ENCODE results near the gene SERTAD4. TPM values are rescaled to one million over a fixed set of nuclear protein-coding genes. Genes with fewer than 3 reads are reported as not detected.
"Not testable (repeated sequence)": the region's sequence is repeated elsewhere in the genome, so short reads cannot be mapped to it uniquely, and the experiment has no call there.

SERTAD4 gene
- total and polyA plus RNA-seq, 4 donors: 1.9 to 7.8 (median 2.7) TPM

DNA sequence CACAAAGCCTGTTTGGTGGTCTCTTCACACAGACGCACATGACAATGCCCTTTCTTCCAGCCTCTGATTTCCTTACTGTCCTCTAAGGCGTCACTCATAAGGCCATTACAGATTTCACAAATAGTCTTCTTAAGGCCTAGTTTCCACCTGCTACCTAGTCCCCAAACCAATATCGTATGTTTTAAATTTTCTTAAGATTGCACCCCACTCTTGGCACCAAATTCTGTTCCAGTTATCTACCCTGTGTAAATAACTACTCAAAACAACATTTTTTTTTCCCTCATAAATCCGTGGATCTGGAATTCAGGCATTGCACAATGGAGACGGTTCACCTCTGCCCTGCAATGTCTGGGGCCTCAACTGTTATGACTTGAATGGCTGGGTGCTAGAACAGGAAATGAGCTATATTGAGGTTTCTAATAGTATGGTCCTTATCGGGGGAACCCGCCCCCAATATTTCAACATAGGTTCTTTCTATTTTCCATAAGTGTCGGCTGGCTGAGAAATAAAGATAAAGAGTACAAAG lies 36.9 kb upstream of the SERTAD4 start:
- no peaks in the 10 kb centered on the region for H3K36me3 ChIP-seq (ENCODE audit: control insufficient read depth in 4 of 4, insufficient read depth in 4 of 4, low read length in 4 of 4)
- H3K27ac ChIP-seq (ENCODE audit: low read depth in 1 of 2, low read length in 1 of 2): no peak overlapping the region
- no peak for ATAC-seq (ENCODE audit: insufficient read depth, low FRiP score)
- 89 to 91% methylated on average over 8 of the region's 8 CpGs for WGBS, 2 donors
- no peak overlapping the region for H3K9ac ChIP-seq (ENCODE audit: insufficient read depth in 1 of 2, low read length in 2 of 2)
- no peak for DNase-seq
- no peak for TF ChIP-seq CTCF (IDR thresholded peaks at IDR 0.05; ENCODE audit: control extremely low read depth, extremely low read depth)
- no peaks in the 10 kb centered on the region for H3K27me3 ChIP-seq (ENCODE audit: control insufficient read depth in 3 of 3, insufficient read depth in 3 of 3, low read length in 2 of 3)
- no peak overlapping the region for H3K4me3 ChIP-seq
- H3K4me1 ChIP-seq (ENCODE audit: control insufficient read depth in 5 of 5, insufficient read depth in 5 of 5, low read length in 5 of 5): no peaks in the 10 kb centered on the region
- peaks cover 0 to 4% (median 1%) of the 10 kb centered on the region in 4 donors for H3K9me3 ChIP-seq (ENCODE audit: control insufficient read depth in 4 of 4, insufficient read depth in 3 of 4, low read length in 3 of 4)

DNA sequence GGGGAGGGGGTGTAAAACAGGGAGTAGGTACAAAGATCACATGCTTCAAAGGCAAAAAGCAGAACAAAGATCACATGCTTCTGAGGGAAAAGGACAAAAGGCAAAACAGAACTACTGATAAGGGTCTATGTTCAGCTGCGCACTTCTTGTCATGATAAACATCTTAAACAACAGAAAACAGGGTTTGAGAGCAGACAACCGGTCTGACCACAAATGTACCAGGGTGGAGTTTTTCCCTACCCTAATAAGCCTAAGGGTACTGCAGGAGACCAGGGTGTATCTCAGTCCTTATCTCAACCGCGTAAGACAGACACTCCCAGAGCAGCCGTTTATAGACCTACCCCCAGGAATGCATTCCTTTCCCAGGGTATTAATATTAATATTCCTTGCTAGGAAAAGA lies 36.3 kb upstream of the SERTAD4 start:
- not testable (repeated sequence) for H3K27me3 ChIP-seq (ENCODE audit: control insufficient read depth in 3 of 3, insufficient read depth in 3 of 3, low read length in 2 of 3); H3K4me3 ChIP-seq; ATAC-seq (ENCODE audit: insufficient read depth, low FRiP score); H3K36me3 ChIP-seq (ENCODE audit: control insufficient read depth in 4 of 4, insufficient read depth in 4 of 4, low read length in 4 of 4); H3K9ac ChIP-seq (ENCODE audit: insufficient read depth in 1 of 2, low read length in 2 of 2); DNase-seq; H3K4me1 ChIP-seq (ENCODE audit: control insufficient read depth in 5 of 5, insufficient read depth in 5 of 5, low read length in 5 of 5); H3K9me3 ChIP-seq (ENCODE audit: control insufficient read depth in 4 of 4, insufficient read depth in 3 of 4, low read length in 3 of 4); H3K27ac ChIP-seq (ENCODE audit: low read depth in 1 of 2, low read length in 1 of 2)
- WGBS, 2 donors: 89 to 90% methylated on average over 5 of the region's 5 CpGs

DNA sequence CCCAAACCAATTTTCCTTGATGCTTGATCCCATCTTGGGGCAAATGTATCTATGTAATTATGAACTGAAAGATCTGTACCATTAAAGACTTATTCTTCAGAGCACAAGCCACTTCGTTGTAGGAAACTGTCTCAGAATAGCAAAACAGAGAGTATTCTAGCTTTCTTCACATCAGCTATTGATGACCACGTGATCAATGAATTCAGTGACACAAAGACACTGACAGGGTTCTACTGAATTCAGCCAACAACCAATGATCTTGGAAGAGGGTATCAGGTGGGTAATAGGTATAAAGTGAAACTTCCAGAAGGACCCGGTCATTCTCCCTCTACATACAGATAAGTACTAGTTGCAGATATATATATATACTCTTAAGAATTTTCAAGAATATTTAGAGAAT lies 33.8 kb upstream of the SERTAD4 start:
- H3K4me3 ChIP-seq: no peak overlapping the region
- H3K27ac ChIP-seq (ENCODE audit: low read depth in 1 of 2, low read length in 1 of 2): no peak overlapping the region
- ATAC-seq (ENCODE audit: insufficient read depth, low FRiP score): no peak
- no peaks in the 10 kb centered on the region for H3K4me1 ChIP-seq (ENCODE audit: control insufficient read depth in 5 of 5, insufficient read depth in 5 of 5, low read length in 5 of 5)
- H3K36me3 ChIP-seq (ENCODE audit: control insufficient read depth in 4 of 4, insufficient read depth in 4 of 4, low read length in 4 of 4): no peaks in the 10 kb centered on the region
- 76 to 81% methylated on average over 3 of the region's 3 CpGs for WGBS, 2 donors
- peaks cover 0 to 4% (median 1%) of the 10 kb centered on the region in 4 donors for H3K9me3 ChIP-seq (ENCODE audit: control insufficient read depth in 4 of 4, insufficient read depth in 3 of 4, low read length in 3 of 4)
- no peak for TF ChIP-seq CTCF (IDR thresholded peaks at IDR 0.05; ENCODE audit: control extremely low read depth, extremely low read depth)
- no peak for DNase-seq
- H3K27me3 ChIP-seq (ENCODE audit: control insufficient read depth in 3 of 3, insufficient read depth in 3 of 3, low read length in 2 of 3): no peaks in the 10 kb centered on the region
- no peak overlapping the region for H3K9ac ChIP-seq (ENCODE audit: insufficient read depth in 1 of 2, low read length in 2 of 2)

- Histone ChIP-seq H3K36me3 (ENCODE audit: control insufficient read depth in 4 of 4, insufficient read depth in 4 of 4, low read length in 4 of 4) (no peaks in the 10 kb centered on the region), H3K4me1 (ENCODE audit: control insufficient read depth in 5 of 5, insufficient read depth in 5 of 5, low read length in 5 of 5) (no peaks in the 10 kb centered on the region), H3K27ac (ENCODE audit: low read depth in 1 of 2, low read length in 1 of 2) (no peak overlapping the region), H3K27me3 (ENCODE audit: control insufficient read depth in 3 of 3, insufficient read depth in 3 of 3, low read length in 2 of 3) (no peaks in the 10 kb centered on the region), H3K9me3 (ENCODE audit: control insufficient read depth in 4 of 4, insufficient read depth in 3 of 4, low read length in 3 of 4) (peaks cover 0 to 4% (median 1%) of the 10 kb centered on the region in 4 donors), H3K4me3 (no peak overlapping the region), H3K9ac (ENCODE audit: insufficient read depth in 1 of 2, low read length in 2 of 2) (no peak overlapping the region)
- DNase-seq: no peak
- TF ChIP-seq CTCF (IDR thresholded peaks at IDR 0.05; ENCODE audit: control extremely low read depth, extremely low read depth): no peak
- ATAC-seq (ENCODE audit: insufficient read depth, low FRiP score): no peak
- WGBS, 2 donors: 58 to 83% methylated on average over 3 of the region's 3 CpGs
Measured at GRCh38 chr1:210200124-210200736, 32.4 kb upstream of the SERTAD4 start.
